CD4-positive, alpha-beta T cell treated with Interferon alpha-2 for 1 hour (primary cell): ENCODE results near the gene CDKAL1.
"Not testable (repeated sequence)": the region's sequence is repeated elsewhere in the genome, so short reads cannot be mapped to it uniquely, and the experiment has no call there.

ENCODE experiments used
- DNase-seq, 2 donors: peaks; one replicate each; pipeline ENCODE4 v3.0.0-alpha.2; 2020 to 2022

The CDKAL1 gene

DNA sequence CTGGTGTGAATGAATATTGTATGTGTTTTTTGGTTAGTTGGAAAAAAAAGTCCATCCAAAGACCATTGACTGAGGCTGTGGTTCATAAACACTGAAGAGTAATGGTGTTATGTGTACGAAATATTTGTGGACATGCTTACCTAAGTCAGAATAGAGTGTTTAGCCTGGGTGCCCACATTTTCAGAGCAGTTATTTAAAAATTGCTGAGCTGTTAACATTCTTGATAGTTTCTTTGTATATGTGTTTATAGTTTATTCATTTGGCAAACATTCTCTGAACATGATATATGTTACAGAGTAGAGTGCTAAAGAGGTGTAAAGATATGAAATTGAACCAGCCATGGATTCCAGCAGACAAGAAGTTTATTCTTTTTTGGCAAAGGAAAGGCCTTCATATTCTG lies 20.6 kb downstream of the CDKAL1 start:
- DNase-seq: no peak

DNA sequence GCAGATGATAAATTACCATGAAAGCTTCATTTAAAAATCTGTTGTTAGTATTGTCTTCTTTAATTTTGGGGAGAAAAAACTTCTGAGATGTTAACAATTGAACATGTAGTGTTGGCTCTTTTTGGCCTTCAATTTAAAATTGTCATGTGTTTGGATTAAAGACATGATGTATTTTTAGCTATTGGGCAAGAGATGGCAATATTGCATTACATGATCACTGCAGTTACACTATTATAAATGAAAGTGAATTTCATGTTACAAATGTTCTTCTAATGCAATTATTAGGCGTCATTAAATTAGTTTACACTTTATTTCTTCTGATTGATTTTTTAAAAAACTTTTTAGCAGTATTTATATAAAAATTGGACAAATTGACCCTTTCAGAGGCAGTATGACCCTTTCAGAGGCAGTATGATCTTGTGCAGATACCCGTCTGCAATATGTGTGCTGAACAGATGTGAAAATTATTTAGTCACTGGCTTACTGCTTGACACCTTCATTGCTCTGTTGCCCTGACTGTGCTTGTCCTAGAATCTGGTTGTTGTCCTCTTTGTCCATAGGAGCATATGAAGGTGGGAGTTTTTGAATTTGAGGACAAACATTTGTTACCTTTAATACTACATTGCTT lies 25.8 kb downstream of the CDKAL1 start:
- no peak for DNase-seq

DNA sequence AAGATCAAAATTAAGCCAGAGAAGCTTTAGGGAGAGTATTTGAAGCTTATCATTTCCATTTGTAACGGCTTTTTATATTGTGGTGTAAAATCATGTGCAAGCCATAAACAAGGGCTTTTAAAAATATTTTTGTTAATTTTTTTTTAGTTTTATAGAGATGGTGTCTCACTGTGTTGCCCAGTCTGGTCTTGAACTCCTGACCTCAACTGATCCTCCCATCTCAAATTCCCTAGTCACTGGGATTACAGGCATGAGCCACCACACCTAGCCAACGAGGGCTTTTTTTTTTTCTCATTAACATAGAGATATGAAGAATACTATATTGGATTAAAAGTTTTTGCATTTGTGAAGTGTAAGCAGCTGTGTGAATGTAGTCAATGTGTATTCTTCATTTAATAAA lies 29.1 kb downstream of the CDKAL1 start:
- no peak for DNase-seq

DNA sequence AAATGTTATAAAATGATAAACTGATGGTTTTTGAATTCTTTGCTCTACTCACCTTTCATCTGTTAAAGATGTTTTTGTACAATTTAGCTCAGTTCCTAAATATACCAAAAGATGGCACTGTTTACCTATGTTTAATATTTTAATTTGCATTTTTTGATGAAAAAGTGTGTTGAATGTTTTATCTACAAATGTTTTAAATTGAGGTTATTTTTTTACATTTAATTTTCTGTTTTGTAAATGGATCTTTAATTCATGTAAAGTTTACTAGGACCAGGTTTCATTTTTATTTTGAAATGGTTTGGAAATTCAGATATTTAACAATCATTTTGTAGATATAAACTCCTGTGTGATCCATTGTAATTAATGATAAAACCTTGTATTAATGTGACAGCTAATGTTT lies 30.0 kb downstream of the CDKAL1 start:
- peak in 1 of 2 donors; percentile 50 for DNase-seq

DNA sequence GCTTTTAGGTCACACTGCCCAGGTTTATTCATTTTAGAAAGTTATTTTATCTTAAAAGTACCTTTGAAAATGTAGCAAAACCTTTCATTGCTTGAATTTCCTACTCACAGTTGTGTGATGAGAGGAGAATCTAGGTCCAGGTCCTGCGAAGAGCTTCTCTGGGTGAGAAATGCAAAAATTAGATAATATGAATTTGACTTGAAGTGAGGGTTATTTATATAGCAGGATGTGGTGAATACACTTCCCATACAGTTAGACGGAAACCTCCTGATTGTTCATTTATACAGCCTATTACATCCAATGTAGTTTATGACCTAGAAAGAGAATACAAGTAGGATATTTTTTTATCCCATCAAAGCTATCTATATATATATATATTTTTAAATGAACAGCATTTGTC lies 30.5 kb downstream of the CDKAL1 start:
- DNase-seq: no peak

DNA sequence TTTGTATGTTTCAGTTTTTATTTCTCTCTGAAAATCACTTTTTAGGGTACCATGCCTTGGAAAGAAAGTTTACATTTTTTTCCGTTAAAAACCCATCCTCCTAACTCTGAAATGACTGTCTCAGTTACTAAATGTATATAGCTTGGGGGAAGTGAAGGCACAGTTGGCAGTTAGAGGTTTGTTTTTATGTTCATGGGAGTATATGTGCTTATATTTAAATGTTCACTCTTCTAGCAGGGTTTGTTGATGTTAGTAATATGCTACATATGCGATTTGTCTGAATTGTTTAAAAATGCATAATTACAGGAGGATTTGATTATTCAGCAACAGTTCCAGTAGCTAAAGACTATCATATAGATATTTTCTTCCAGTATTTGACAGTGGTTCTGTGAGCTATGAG lies 31.1 kb downstream of the CDKAL1 start:
- DNase-seq: no peak

DNA sequence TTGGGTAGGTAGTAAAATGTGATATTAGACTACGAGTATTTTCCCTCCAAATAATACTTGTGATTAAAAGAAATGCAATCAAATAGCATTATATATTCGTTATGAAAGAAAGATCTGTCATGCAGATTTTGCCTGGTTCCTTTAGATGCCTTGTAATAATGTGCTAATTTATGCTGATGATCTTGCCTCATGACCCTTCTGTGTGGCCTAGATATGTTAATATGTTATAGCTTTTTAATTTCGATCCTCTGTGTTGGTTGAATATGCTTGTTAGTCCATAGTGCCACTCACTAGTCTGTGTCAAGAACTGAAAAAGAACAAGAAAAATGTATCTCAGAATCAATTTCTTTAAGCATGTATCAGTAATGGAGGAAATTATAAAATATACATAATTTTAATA lies 31.9 kb downstream of the CDKAL1 start:
- DNase-seq: no peak

DNA sequence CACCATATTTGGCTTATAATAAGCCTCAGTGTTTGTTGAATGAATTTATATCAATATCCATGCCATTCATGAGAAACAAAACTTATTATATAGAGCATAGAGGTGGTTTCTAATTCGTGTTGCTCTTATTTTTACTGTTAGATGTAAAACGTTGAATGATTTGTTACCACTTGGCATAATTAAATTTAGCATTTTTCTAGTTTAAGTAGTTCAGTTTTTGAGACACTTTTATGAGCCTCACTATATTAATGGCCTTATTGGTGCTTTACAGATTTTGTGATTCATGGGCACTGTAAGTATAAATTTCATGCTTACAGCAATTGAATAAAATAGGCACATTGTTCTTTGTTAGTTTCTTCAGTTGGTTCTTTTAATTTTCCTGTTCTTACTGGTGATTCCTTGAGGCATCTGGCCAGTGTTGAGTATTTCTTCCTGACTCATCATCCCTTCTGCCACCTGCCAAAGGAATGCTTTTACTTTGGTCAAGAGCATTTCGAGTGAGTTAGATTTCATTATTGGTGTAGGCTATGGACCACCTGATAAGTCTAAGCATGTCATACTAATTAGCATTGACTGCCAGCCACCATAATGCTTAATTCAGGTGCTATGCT lies 34.8 kb downstream of the CDKAL1 start:
- DNase-seq: no peak

DNA sequence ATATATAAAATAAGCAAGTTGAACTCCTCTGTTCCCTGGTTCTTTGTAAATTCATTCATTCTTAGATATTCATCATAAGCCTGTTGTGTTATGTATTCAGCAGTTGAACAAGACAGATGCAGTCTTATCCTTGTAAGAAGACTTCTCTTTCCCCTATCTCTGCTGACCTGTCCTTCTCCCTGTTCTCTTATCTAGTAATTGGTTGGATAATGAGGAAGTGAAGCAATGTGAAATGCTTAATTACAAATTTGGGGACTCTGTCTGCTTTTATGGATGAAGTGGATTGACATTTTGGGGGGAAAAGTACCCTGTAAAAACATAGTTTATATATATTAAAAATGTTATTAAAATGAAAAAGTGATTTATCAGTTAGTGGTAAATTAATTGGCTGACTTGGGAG lies 37.0 kb downstream of the CDKAL1 start:
- DNase-seq: no peak

DNA sequence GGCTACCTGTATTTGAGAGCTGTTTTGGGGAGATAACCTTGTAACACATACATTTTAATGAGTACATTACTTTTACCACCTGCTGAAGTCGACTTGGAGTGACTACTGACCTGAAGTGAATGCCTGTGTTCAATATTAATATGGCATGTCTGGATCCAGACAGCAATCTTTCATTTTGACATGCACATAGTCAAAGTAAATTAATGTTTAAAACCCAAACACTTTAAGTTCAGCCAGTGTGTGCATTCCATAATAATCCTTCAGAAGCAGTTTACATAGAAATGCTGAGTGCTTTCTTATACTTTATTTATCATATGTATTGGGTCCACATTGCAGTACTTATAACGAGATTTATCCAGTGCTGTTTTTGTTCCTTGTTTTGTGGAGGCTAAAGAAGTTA lies 38.0 kb downstream of the CDKAL1 start:
- no peak for DNase-seq

DNA sequence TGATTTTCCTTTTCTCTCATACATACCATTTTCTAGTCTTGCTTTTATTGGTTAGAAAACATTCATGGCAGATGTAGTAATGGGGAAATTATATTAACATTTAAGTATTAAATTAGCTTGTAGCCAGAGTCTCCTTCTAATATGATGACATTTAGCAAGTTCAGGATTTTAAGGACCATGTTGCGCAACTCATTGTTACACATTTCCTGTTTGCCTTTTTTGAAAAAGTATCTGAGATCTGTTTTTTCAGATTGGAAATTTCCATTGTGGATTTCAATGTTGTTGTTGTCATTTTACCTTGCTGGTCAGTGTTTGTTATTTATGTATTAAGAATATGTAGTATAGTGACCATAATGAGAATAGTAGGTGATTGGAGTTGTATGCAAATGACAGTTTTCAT lies 38.7 kb downstream of the CDKAL1 start:
- DNase-seq: no peak

DNA sequence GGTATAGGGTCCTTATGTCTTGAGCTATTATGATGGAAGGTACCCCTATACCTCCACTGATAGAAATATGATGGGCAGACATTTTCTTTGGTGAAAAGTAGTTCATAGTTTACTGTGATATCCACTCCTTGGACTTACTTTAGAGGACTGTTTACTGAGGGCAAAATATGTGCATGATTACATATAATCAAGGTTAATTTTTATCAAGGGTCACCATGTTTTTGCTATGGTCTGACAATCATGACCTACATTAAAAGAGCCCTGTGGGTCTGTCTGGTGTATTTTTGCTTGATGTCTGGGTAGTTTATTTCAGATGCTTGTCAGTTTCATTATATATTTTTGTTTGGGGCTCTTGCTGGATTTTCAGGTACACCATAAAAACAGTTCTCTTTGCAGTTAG lies 40.1 kb downstream of the CDKAL1 start:
- no peak for DNase-seq

DNA sequence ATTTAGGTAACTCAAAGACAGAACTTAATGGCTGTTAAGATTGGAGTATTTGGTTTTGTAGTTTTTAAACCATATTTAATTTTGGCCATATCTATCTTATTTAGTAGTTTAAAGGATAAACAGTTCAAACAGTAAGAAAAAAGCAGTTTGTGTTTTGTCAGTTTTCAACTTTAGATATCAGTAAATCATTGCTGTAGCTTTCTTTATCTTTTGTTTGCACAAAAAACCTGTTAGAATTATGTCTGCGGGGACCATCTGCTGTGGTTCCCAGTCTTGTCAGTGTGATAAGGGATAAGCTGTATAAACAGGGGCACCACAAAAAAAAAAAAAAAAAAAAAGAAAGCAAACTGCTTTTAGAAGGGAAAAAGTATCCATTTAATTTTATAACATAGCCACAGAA lies 40.9 kb downstream of the CDKAL1 start:
- DNase-seq: no peak

DNA sequence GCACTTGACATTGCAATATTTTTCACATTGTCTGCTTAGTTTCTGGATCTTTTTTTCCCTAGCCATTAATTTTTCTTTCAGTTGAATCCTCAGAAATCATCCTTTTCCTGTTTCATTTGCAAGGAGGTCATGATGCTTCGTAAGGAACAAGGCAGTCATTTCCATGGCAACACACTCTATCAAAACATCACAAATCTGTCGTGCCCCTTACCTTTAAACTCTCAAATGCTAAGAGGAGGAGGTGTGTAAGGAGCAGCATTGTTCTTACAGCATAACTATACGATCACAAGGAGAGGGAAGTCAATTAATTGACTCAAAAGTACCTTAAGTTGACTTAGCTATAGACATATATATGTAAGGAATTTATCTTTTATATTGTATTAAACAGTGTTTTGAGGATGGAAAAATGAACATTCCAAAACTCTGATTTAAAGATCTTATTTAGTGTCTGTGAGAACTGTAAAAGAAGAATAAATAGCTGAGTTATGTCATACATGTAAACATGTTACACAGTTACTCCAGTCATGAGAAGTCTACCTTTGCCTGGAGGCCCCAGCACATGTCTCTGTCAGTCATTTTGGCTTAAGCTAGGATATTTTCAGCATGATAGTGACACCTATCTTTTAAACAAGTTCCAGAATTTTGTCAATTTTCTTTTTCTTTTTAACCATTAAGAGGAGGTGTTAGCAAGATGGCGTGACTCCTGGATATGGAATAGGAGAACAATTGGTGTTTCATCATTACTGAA lies 41.6 kb downstream of the CDKAL1 start:
- DNase-seq: no peak

DNA sequence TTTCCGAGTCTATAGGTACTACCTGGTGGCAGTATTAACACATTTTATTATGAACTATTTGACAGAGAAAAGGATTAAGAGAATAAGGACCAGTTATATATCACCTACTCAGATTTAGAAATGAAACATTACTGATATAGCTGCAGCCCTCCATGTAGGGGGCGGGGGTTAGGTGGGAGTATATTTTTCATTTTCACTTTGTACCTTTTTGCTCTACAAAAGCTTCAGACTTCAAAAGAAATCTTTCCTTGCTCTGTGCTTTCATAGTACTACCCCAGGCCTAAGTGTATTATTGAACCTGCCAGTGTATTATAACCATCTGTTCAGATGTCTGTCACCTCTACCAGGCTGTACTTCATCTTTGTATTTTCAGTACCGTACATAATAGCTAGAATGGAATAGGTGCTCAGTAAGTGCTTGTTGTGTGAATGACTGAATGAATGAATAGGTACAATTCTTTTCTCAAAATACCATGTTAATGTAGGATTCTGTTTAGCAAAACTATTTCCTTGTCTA lies 43.0 kb downstream of the CDKAL1 start:
- DNase-seq: no peak

DNA sequence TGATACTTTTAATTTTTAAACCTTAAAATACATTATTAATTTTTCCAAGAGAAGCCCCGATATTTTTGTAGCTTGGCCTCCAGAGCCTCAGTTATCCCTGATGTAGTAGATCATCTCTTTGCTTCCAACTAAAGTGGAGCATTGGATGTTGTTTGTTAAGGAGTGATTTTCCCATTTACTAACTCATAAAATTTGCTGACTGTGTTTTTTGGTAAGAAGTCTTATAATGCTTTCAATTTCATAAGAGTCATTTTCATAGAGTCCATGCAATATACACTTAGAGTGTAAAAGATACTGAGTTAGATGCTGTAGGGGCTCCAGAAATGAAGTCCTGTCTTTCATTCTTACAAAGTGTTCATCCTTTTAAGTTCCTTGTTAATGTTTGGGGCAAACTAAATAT lies 46.8 kb downstream of the CDKAL1 start:
- no peak for DNase-seq

DNA sequence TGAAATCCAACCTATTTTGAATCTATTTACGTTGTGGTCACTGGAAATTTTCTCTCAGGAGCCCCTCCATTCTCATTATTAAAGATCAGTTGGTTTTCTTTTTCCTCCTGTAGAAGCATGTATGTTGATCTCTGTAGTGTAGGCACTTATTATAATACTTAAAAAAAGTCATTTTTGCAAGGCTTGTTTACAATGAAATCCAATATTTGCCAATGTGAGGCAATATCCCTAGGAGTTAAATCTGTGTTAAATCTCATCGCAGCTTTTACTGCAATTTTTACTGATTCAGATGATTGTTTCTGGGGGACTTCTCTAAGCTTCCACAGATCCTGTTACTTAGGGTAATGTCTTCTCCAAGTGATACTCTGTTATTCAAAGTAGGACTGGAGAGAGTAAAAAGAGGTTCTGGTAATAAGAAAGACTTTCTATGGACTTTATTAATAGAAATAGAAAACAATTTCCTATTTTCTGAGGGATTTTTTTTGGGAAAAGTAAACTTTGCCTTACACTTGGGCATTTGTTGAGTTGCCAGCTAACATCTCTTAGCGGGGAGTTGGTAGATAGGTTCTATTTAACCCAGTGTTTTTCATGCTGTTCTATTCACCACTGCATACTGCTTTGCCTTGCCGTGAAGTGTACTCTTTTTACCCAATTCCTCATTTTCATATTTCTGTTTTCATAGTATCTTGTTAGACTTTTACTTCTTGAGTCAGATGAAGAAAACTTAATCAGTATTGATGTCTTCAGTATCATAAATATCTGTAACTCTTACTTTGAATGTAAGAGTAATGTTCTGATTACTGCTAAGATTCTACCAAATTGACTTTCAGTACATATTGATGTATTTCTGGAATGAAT lies 48.6 kb downstream of the CDKAL1 start:
- DNase-seq: no peak

DNA sequence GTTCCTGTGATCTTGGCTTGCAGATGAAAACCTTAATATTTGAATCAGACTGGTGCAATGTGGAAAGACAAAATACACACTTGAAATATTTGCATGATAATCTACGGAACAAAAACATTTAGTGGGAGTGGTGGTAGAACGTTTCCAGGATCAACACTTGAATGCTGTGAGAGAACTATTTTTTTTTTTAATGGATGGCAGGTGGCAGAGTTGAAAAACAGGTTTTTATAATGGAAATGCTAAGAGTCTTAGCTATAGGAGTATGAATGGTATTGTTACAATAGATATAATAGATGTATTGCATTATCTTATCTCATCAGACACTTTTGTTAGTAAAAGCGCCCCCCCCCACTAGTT lies 49.2 kb downstream of the CDKAL1 start:
- no peak for DNase-seq

DNA sequence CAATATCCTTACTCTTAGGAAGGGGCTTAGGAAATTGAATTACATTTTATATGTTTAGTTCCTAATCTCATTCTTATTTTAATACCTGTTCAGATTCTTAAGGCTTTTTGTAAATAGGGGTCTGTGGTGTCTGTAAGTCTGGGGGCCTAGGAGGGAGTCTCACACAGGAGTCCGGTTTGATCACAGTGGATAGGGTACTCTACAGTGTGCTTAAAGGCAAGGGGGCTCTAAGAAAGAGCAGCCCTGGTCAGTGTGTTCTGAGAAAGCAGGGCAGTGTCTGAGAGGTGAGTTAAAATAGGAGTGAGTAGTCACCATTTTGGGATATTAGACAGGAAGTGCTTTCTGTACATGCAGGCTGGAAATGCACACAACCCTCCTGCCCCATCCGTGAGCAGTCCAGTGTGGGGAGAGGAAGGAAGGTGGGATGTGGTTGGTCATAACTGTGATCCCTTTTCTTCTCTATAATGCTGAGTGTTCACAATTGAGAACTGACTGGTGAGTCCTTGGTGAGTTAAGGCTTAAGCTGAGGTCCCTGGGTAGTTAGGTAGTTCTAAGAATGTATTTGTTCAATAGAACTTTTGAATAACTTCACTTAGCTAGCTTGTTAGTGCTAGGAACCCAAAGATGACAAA lies 50.0 kb downstream of the CDKAL1 start:
- DNase-seq: no peak

DNA sequence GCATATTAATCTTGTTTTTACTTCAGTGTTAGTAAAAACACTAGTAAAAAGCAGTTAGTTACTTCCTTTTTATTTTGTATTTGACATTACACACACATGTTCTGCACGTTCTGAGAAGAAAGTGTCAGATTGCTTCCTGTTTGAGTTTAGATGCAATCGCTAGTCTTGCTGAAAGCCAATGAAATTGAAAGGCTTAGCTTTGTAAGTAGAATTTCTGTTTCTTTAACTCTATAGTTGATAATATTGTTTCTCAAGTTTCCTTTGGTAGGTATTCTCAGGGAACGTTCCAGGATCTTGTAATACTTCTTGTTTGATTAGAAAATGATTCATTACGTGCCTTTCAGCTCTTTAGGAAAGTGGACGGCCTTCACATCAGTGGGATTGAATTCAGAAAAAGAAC lies 55.0 kb downstream of the CDKAL1 start:
- DNase-seq: peak in 1 of 2 donors; percentile 1

DNA sequence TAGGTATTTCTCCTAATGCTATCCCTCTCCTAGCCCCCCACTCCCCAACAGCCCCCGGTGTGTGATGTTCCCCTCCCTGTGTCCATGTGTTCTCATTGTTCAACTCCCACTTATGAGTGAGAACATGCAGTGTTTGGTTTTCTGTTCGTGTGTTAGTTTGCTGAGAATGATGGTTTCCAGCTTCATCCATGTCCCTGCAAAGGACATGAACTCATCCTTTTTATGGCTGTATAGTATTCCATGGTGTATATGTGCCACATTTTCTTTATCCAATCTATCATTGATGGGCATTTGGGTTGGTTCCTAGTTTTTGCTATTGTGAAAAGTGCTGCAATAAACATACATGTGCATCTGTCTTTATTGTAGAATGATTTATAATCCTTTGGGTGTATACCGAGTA lies 56.2 kb downstream of the CDKAL1 start:
- not testable (repeated sequence) for DNase-seq

DNA sequence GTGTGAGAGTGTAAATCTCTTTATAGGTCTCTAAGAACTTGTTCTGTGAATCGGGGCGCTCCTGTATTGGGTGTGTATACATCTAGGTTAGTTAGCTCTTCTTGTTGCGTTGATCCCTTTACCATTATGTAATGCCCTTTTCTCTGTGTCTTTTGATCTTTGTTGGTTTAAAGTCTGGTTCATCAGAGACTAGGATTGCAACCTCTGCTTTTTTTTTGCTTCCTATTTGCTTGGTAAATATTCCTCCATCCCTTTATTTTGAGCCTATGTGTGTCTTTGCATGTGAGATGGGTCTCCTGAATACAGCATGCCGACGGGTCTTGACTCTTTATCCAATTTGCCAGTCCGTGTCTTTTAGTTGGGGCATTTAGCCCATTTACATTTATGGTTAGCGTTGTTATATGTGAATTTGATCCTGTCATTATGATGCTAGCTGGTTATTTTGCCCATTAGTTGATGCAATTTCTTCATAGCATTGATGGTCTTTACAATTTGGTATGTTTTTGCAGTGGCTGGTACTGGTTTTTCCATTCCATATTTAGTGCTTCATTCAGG lies 60.1 kb downstream of the CDKAL1 start:
- not testable (repeated sequence) for DNase-seq
